ENCODE data around the gene PROZ.

DNA sequence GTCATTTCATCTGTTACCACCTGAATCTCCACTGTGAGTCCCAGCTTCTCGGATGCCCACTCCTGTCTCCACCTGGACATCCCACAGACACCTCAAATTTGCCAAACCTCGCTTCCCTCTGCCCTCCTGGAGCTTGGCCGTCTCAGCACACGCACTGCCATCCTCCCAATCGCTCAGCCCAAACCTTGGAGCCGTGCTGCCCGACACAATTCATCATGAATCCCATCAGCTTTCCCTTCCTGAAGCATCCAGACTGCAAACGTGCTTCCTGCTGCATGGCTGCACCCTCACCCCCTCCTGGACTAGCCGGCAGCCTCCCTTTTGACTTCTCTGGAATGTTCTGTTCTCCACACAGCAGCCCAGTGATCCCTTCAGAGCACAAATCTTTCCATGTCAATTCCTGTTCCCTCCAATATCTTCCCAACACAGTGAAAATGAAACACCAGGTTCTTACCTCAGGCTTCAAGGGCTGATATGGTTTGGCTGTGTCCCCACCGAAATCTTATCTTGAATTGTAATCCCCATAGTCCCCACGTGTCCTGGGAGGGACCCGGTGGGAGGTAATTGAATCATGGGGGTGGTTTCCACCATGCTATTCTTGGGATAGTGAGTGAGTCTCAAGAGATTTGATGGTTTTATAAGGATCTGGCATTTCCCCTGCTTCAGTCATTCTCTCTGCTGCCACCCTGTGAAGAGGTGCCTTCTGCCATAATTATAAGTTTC lies 1.1 kb upstream of the PROZ start:
- TF ChIP-seq POLR2A (IDR thresholded peaks at IDR 0.05) (no peak), EP300 (IDR thresholded peaks at IDR 0.05) (no peak)
- TF ChIP-seq, protein P1, sequence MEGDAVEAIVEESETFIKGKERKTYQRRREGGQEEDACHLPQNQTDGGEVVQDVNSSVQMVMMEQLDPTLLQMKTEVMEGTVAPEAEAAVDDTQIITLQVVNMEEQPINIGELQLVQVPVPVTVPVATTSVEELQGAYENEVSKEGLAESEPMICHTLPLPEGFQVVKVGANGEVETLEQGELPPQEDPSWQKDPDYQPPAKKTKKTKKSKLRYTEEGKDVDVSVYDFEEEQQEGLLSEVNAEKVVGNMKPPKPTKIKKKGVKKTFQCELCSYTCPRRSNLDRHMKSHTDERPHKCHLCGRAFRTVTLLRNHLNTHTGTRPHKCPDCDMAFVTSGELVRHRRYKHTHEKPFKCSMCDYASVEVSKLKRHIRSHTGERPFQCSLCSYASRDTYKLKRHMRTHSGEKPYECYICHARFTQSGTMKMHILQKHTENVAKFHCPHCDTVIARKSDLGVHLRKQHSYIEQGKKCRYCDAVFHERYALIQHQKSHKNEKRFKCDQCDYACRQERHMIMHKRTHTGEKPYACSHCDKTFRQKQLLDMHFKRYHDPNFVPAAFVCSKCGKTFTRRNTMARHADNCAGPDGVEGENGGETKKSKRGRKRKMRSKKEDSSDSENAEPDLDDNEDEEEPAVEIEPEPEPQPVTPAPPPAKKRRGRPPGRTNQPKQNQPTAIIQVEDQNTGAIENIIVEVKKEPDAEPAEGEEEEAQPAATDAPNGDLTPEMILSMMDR (IDR thresholded peaks at IDR 0.05): no peak

Measured in upper lobe of left lung (tissue), 4 donors.